Right lung (tissue), 5 donors: Measurements from ENCODE around the gene RAD51. TPM values are rescaled to one million over a fixed set of nuclear protein-coding genes. Genes with fewer than 3 reads are reported as not detected.

Source experiments
- DNase-seq, 2 donors: peaks; one replicate each; pipeline ENCODE4 v3.0.0-alpha.2; 2013
- polyA plus RNA-seq, 5 donors: library from polyadenylated mRNA; unstranded; fragments of 120-200 nt; gene quantifications; one replicate each; pipeline versions ENCODE4 v1.2.1 to v1.2.3, GENCODE V29; 2013; ENCODE audit warnings: inconsistent platforms in 1 of 5, low replicate concordance in 1 of 5; ENCODE audit not compliant: insufficient read length in 5 of 5, insufficient read depth in 1 of 5

The RAD51 gene
- polyA plus RNA-seq, 5 donors, result 9.2 to 18.5 (median 12.2) TPM

DNA sequence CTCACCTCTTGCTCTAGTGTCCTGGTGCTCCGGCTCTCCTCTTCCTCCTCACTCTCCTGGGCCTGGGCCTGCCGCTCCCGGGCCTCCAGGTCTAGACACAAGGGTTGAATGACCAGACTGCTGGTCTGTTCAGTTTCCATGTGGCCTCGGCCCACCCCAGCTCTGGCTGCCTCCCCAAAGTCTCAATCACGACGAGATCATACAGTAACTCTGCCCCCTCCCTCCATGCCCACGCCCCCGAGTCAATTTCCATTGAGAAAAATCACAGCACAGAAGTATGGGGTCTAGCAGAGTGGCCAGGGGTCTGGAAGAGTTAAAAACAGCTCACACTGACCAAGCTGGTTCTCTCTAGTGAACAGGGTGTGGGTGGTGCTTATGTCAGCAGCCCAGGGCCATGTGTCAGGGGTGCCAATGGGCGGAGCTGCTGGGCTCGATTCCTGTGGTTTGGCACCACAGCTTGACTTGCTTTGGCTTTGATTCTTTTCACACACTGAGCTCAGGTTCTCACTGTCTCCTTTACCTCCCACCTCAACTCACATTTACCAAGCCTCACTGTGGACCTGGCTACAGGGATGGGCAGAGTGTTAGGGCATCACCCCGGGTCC, 81.7 kb downstream of the RAD51 start:
- no peak for DNase-seq

Other genes starting within 250 kb of the RAD51 start
- gene CHST14, start 224.2 kb upstream of the RAD51 start, polyA plus RNA-seq, result 10 to 100 TPM; 31.6 to 48.8 (median 39.3) TPM
- 10 to 100 TPM; 24.9 to 31.4 (median 25.7) TPM for gene CCDC32, start 130.1 kb upstream of the RAD51 start, polyA plus RNA-seq
- 10 to 100 TPM in 1 of 5 donors, 1 to 10 TPM in 4; 6.3 to 11.1 (median 7.9) TPM for gene RPUSD2, start 125.9 kb upstream of the RAD51 start, polyA plus RNA-seq
- gene KNL1, start 100.9 kb upstream of the RAD51 start, polyA plus RNA-seq, result 10 to 100 TPM in 4 of 5 donors, 1 to 10 TPM in 1; 9.3 to 43.3 (median 19.7) TPM
- gene RMDN3, start 60.1 kb downstream of the RAD51 start, polyA plus RNA-seq, result 10 to 100 TPM; 28.9 to 39.0 (median 31.4) TPM
- gene GCHFR, start 68.9 kb downstream of the RAD51 start, polyA plus RNA-seq, result 10 to 100 TPM; 11.5 to 18.8 (median 13.8) TPM
- gene C15orf62, start 74.8 kb downstream of the RAD51 start, polyA plus RNA-seq, result 1 to 10 TPM; 2.6 to 4.6 (median 3.8) TPM
- 10 to 100 TPM; 26.2 to 32.5 (median 31.9) TPM for gene ZFYVE19, start 111.9 kb downstream of the RAD51 start, polyA plus RNA-seq
- 10 to 100 TPM; 37.2 to 44.9 (median 41.9) TPM for gene DNAJC17, start 112.3 kb downstream of the RAD51 start, polyA plus RNA-seq
- under 1 TPM; 0.23 to 0.49 (median 0.37) TPM for gene PPP1R14D, start 133.5 kb downstream of the RAD51 start, polyA plus RNA-seq
- 10 to 100 TPM; 46.0 to 68.7 (median 58.4) TPM for gene SPINT1, start 148.9 kb downstream of the RAD51 start, polyA plus RNA-seq
- under 1 TPM; 0.36 to 0.60 (median 0.51) TPM for gene RHOV, start 179.1 kb downstream of the RAD51 start, polyA plus RNA-seq
- 10 to 100 TPM in 3 of 5 donors, 1 to 10 TPM in 2; 9.2 to 14.5 (median 10.2) TPM for gene VPS18, start 199.3 kb downstream of the RAD51 start, polyA plus RNA-seq
- 10 to 100 TPM; 12.7 to 24.7 (median 19.7) TPM for gene DLL4, start 234.2 kb downstream of the RAD51 start, polyA plus RNA-seq